Measurements from ENCODE around the gene KATNB1.
"Not testable (repeated sequence)": the region's sequence is repeated elsewhere in the genome, so short reads cannot be mapped to it uniquely, and the experiment has no call there.

KATNB1 gene

GRCh38 chr16:57774705-57775285 is 39.2 kb downstream of the KATNB1 start:
- no peaks in the 10 kb centered on the region for H3K79me2 ChIP-seq (ENCODE audit: insufficient read depth, low read length)
- H3K9ac ChIP-seq (ENCODE audit: low read length), result no peak overlapping the region
- no peaks in the 10 kb centered on the region for H4K20me1 ChIP-seq (ENCODE audit: insufficient read depth, low read length)
- no peak overlapping the region for H3K27ac ChIP-seq (ENCODE audit: low read depth, low read length, poor library complexity, severe bottlenecking)
- no peak overlapping the region for H3K4me2 ChIP-seq (ENCODE audit: low read length)
- H3K27me3 ChIP-seq (ENCODE audit: insufficient read depth, low read length), result peaks cover 8% of the 10 kb centered on the region; the same call in 1 of the 2 replicates
- H3K4me1 ChIP-seq (ENCODE audit: insufficient read depth, low read length, severe bottlenecking), result no peaks in the 10 kb centered on the region
- no peak overlapping the region for H3K4me3 ChIP-seq (ENCODE audit: low read depth, low read length, poor library complexity, severe bottlenecking)
- H3K9me2 ChIP-seq (ENCODE audit: low read depth, low read length), result no peaks in the 10 kb centered on the region
- H3K36me3 ChIP-seq (ENCODE audit: insufficient read depth, low read length), result no peaks in the 10 kb centered on the region
- no peak overlapping the region for H2AFZ ChIP-seq (ENCODE audit: low read length)
- H3K9me3 ChIP-seq (ENCODE audit: low read length), result no peaks in the 10 kb centered on the region
- no peaks in the 10 kb centered on the region for H3F3A ChIP-seq (ENCODE audit: insufficient read depth, low read length)
- TF ChIP-seq EZH2 (IDR thresholded peaks at IDR 0.05; ENCODE audit: borderline replicate concordance, low read length), result no peak
- TF ChIP-seq CTCF (IDR thresholded peaks at IDR 0.05; ENCODE audit: low read length), result no peak

GRCh38 chr16:57775661-57776469 is 40.3 kb downstream of the KATNB1 start:
- Histone ChIP-seq H3K4me1 (ENCODE audit: insufficient read depth, low read length, severe bottlenecking) (no peaks in the 10 kb centered on the region), H4K20me1 (ENCODE audit: insufficient read depth, low read length) (no peaks in the 10 kb centered on the region), H2AFZ (ENCODE audit: low read length) (no peak overlapping the region), H3K4me3 (ENCODE audit: low read depth, low read length, poor library complexity, severe bottlenecking) (no peak overlapping the region), H3K27ac (ENCODE audit: low read depth, low read length, poor library complexity, severe bottlenecking) (no peak overlapping the region), H3K9me3 (ENCODE audit: low read length) (no peaks in the 10 kb centered on the region), H3K27me3 (ENCODE audit: insufficient read depth, low read length) (peaks cover 8% of the 10 kb centered on the region; the same call in 1 of the 2 replicates), H3K9me2 (ENCODE audit: low read depth, low read length) (no peaks in the 10 kb centered on the region), H3K4me2 (ENCODE audit: low read length) (no peak overlapping the region), H3K79me2 (ENCODE audit: insufficient read depth, low read length) (no peaks in the 10 kb centered on the region), H3K36me3 (ENCODE audit: insufficient read depth, low read length) (no peaks in the 10 kb centered on the region), H3K9ac (ENCODE audit: low read length) (no peak overlapping the region), H3F3A (ENCODE audit: insufficient read depth, low read length) (no peaks in the 10 kb centered on the region)
- no peak for TF ChIP-seq EZH2 (IDR thresholded peaks at IDR 0.05; ENCODE audit: borderline replicate concordance, low read length)
- TF ChIP-seq CTCF (IDR thresholded peaks at IDR 0.05; ENCODE audit: low read length), result peak; percentile 48; the same call in 1 of the 2 replicates

- no peaks in the 10 kb centered on the region for H3K9me3 ChIP-seq (ENCODE audit: low read length)
- no peaks in the 10 kb centered on the region for H3F3A ChIP-seq (ENCODE audit: insufficient read depth, low read length)
- H3K27me3 ChIP-seq (ENCODE audit: insufficient read depth, low read length), result no peaks in the 10 kb centered on the region
- no peaks in the 10 kb centered on the region for H3K9me2 ChIP-seq (ENCODE audit: low read depth, low read length)
- no peak overlapping the region for H3K27ac ChIP-seq (ENCODE audit: low read depth, low read length, poor library complexity, severe bottlenecking)
- H4K20me1 ChIP-seq (ENCODE audit: insufficient read depth, low read length), result no peaks in the 10 kb centered on the region
- H3K36me3 ChIP-seq (ENCODE audit: insufficient read depth, low read length), result no peaks in the 10 kb centered on the region
- H3K4me3 ChIP-seq (ENCODE audit: low read depth, low read length, poor library complexity, severe bottlenecking), result no peak overlapping the region
- no peak overlapping the region for H3K4me2 ChIP-seq (ENCODE audit: low read length)
- no peaks in the 10 kb centered on the region for H3K79me2 ChIP-seq (ENCODE audit: insufficient read depth, low read length)
- H2AFZ ChIP-seq (ENCODE audit: low read length), result no peak overlapping the region
- H3K4me1 ChIP-seq (ENCODE audit: insufficient read depth, low read length, severe bottlenecking), result no peaks in the 10 kb centered on the region
- no peak for TF ChIP-seq CTCF (IDR thresholded peaks at IDR 0.05; ENCODE audit: low read length)
- TF ChIP-seq EZH2 (IDR thresholded peaks at IDR 0.05; ENCODE audit: borderline replicate concordance, low read length), result no peak
- H3K9ac ChIP-seq (ENCODE audit: low read length), result no peak overlapping the region
Measured at GRCh38 chr16:57778658-57779057, 43.1 kb downstream of the KATNB1 start.

- H2AFZ ChIP-seq (ENCODE audit: low read length); H3K36me3 ChIP-seq (ENCODE audit: insufficient read depth, low read length); H3K9me3 ChIP-seq (ENCODE audit: low read length); H3K9me2 ChIP-seq (ENCODE audit: low read depth, low read length); H3K4me2 ChIP-seq (ENCODE audit: low read length); H3K27me3 ChIP-seq (ENCODE audit: insufficient read depth, low read length); H3K4me1 ChIP-seq (ENCODE audit: insufficient read depth, low read length, severe bottlenecking); H3F3A ChIP-seq (ENCODE audit: insufficient read depth, low read length); H3K4me3 ChIP-seq (ENCODE audit: low read depth, low read length, poor library complexity, severe bottlenecking); H3K79me2 ChIP-seq (ENCODE audit: insufficient read depth, low read length); H3K27ac ChIP-seq (ENCODE audit: low read depth, low read length, poor library complexity, severe bottlenecking); H4K20me1 ChIP-seq (ENCODE audit: insufficient read depth, low read length); H3K9ac ChIP-seq (ENCODE audit: low read length): not testable (repeated sequence)
Measured at GRCh38 chr16:57779836-57780235, 44.3 kb downstream of the KATNB1 start.
